ENCODE results near the gene STIP1. TPM values are rescaled to one million over a fixed set of nuclear protein-coding genes. Genes with fewer than 3 reads are reported as not detected.

Gene STIP1
- total RNA-seq, 1 experiment from 2014 or later: 338 TPM

GRCh38 chr11:64146036-64146955, 39.7 kb upstream of the STIP1 start:
- 100% methylated on average over 5 of the region's 22 CpGs for WGBS (ENCODE audit: extremely low coverage, insufficient read length, low lambda C conversion rate)
- Histone ChIP-seq H4K91ac (ENCODE audit: insufficient read length, low read depth, low read length) (no peak overlapping the region), H3K79me1 (ENCODE audit: insufficient read depth, low read depth, low read length, poor library complexity, severe bottlenecking) (no peaks in the 10 kb centered on the region), H3K27ac (ENCODE audit: insufficient read length, low read depth, low read length) (no peak overlapping the region), H4K8ac (replicated peaks; ENCODE audit: insufficient read length, low read depth, low read length) (no peak overlapping the region), H3K9ac (ENCODE audit: extremely low read depth, insufficient read length, low read length) (no peak overlapping the region), H2BK12ac (ENCODE audit: insufficient read length, low read depth, low read length) (no peak overlapping the region), H3K23ac (ENCODE audit: insufficient read length, low read depth, low read length) (no peak overlapping the region), H3K4me1 (ENCODE audit: insufficient read depth, low read length) (no peaks in the 10 kb centered on the region), H3K79me2 (ENCODE audit: insufficient read depth, low read length) (no peaks in the 10 kb centered on the region), H4K5ac (ENCODE audit: insufficient read length, low read depth, low read length) (no peak overlapping the region), H3T11ph (ENCODE audit: low read length) (no peak overlapping the region), H4K20me1 (ENCODE audit: control insufficient read depth, insufficient read depth, insufficient read length) (peaks cover 2% of the 10 kb centered on the region), H3K23me2 (ENCODE audit: insufficient read length, low read depth, low read length, poor library complexity, severe bottlenecking) (no peaks in the 10 kb centered on the region), H2AK5ac (ENCODE audit: insufficient read length, low read length) (no peak overlapping the region), H3K27me3 (ENCODE audit: insufficient read depth, low read length) (no peaks in the 10 kb centered on the region), H2BK15ac (ENCODE audit: low read depth, low read length) (no peak overlapping the region), H2AFZ (ENCODE audit: low read length) (no peak overlapping the region), H3K4ac (ENCODE audit: low read depth, low read length) (no peak overlapping the region), H3K18ac (ENCODE audit: insufficient read length, low read depth, low read length) (no peak overlapping the region), H2BK120ac (ENCODE audit: low read depth, low read length, poor library complexity, severe bottlenecking) (no peak overlapping the region), H3K9me3 (ENCODE audit: control insufficient read depth, low read depth, low read length) (no peaks in the 10 kb centered on the region), H2BK20ac (ENCODE audit: low read depth, low read length, poor library complexity, severe bottlenecking) (no peak overlapping the region), H2BK5ac (ENCODE audit: insufficient read length, low read length) (no peak overlapping the region), H3K14ac (ENCODE audit: insufficient read depth, low read length) (no peak overlapping the region), H3K4me2 (ENCODE audit: insufficient read depth, insufficient read length, low read length) (no peak overlapping the region), H3K56ac (ENCODE audit: insufficient read length, low read depth, low read length) (no peak overlapping the region)
- no peaks in the 10 kb centered on the region; a peak in 1 of 7 replicates for H3K36me3 Mint-ChIP-seq (ENCODE audit: insufficient read depth in 1 of 3, low read depth in 3 of 3)
- H3K27ac Mint-ChIP-seq: peak overlapping the region in 1 of 3 experiments; percentile 68; a peak in 1 of 7 replicates
- no peak overlapping the region; a peak in 1 of 5 replicates for H3K4me3 Mint-ChIP-seq
- H3K4me1 Mint-ChIP-seq: peaks cover 4 to 12% of the 10 kb centered on the region in 2 experiments
- no peaks in the 10 kb centered on the region; a peak in 1 of 5 replicates for H3K9me3 Mint-ChIP-seq
- DNase-seq: peak; percentile 82
- peaks cover 11% of the 10 kb centered on the region for H3K27me3 Mint-ChIP-seq (ENCODE audit: low read depth)
- TF ChIP-seq CTCF (conservative IDR thresholded peaks at IDR 0.05): peak; percentile 95

Measured in H9 (cell line).